ENCODE data around the gene FGD6. TPM values are rescaled to one million over a fixed set of nuclear protein-coding genes. Genes with fewer than 3 reads are reported as not detected.

The FGD6 gene
- total and polyA plus RNA-seq, 2 experiments from 2014 or later: 12.9 to 32.4 TPM

GRCh38 chr12:95238150-95238549 is 20.9 kb upstream of the FGD6 start:
- TF ChIP-seq JUNB (IDR thresholded peaks at IDR 0.05; ENCODE audit: unreplicated experiment): no peak
- no peak for TF ChIP-seq ZNF331 (CRISPR knock-in tag; IDR thresholded peaks at IDR 0.05; ENCODE audit: low read depth)
- TF ChIP-seq ETS1 (IDR thresholded peaks at IDR 0.05): no peak
- TF ChIP-seq STAT1 (IDR thresholded peaks at IDR 0.05; ENCODE audit: unreplicated experiment): no peak
- TF ChIP-seq, protein P1, sequence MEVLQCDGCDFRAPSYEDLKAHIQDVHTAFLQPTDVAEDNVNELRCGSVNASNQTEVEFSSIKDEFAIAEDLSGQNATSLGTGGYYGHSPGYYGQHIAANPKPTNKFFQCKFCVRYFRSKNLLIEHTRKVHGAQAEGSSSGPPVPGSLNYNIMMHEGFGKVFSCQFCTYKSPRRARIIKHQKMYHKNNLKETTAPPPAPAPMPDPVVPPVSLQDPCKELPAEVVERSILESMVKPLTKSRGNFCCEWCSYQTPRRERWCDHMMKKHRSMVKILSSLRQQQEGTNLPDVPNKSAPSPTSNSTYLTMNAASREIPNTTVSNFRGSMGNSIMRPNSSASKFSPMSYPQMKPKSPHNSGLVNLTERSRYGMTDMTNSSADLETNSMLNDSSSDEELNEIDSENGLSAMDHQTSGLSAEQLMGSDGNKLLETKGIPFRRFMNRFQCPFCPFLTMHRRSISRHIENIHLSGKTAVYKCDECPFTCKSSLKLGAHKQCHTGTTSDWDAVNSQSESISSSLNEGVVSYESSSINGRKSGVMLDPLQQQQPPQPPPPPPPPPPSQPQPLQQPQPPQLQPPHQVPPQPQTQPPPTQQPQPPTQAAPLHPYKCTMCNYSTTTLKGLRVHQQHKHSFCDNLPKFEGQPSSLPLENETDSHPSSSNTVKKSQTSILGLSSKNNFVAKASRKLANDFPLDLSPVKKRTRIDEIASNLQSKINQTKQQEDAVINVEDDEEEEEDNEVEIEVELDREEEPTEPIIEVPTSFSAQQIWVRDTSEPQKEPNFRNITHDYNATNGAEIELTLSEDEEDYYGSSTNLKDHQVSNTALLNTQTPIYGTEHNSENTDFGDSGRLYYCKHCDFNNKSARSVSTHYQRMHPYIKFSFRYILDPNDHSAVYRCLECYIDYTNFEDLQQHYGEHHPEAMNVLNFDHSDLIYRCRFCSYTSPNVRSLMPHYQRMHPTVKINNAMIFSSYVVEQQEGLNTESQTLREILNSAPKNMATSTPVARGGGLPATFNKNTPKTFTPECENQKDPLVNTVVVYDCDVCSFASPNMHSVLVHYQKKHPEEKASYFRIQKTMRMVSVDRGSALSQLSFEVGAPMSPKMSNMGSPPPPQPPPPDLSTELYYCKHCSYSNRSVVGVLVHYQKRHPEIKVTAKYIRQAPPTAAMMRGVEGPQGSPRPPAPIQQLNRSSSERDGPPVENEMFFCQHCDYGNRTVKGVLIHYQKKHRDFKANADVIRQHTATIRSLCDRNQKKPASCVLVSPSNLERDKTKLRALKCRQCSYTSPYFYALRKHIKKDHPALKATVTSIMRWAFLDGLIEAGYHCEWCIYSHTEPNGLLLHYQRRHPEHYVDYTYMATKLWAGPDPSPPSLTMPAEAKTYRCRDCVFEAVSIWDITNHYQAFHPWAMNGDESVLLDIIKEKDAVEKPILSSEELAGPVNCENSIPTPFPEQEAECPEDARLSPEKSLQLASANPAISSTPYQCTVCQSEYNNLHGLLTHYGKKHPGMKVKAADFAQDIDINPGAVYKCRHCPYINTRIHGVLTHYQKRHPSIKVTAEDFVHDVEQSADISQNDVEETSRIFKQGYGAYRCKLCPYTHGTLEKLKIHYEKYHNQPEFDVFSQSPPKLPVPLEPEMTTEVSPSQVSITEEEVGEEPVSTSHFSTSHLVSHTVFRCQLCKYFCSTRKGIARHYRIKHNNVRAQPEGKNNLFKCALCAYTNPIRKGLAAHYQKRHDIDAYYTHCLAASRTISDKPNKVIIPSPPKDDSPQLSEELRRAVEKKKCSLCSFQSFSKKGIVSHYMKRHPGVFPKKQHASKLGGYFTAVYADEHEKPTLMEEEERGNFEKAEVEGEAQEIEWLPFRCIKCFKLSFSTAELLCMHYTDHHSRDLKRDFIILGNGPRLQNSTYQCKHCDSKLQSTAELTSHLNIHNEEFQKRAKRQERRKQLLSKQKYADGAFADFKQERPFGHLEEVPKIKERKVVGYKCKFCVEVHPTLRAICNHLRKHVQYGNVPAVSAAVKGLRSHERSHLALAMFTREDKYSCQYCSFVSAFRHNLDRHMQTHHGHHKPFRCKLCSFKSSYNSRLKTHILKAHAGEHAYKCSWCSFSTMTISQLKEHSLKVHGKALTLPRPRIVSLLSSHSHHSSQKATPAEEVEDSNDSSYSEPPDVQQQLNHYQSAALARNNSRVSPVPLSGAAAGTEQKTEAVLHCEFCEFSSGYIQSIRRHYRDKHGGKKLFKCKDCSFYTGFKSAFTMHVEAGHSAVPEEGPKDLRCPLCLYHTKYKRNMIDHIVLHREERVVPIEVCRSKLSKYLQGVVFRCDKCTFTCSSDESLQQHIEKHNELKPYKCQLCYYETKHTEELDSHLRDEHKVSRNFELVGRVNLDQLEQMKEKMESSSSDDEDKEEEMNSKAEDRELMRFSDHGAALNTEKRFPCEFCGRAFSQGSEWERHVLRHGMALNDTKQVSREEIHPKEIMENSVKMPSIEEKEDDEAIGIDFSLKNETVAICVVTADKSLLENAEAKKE (CRISPR knock-in tag; IDR thresholded peaks at IDR 0.05): no peak
- H4K20me1 ChIP-seq (replicated peaks; ENCODE audit: insufficient read depth): peaks cover 10% of the 10 kb centered on the region; the same call in 1 of the 2 replicates
- H3K79me2 ChIP-seq (replicated peaks; ENCODE audit: insufficient read depth): peaks cover 86% of the 10 kb centered on the region
- no peaks in the 10 kb centered on the region; the same call in 1 of the 2 replicates for H3K36me3 ChIP-seq (ENCODE audit: insufficient read depth)
- H3K4me3 ChIP-seq: no peak overlapping the region
- no peak for DNase-seq (ENCODE audit: low spot score)
- Mint-ChIP-seq H3K36me3 (ENCODE audit: low read depth) (peaks cover 55% of the 10 kb centered on the region), H3K4me1 (0 out of 3 replicates have a peak, but pooled peaks cover 4% of the 10 kb centered on the region), H3K4me3 (no peak overlapping the region), H3K9me3 (peaks cover 22% of the 10 kb centered on the region), H3K27me3 (ENCODE audit: insufficient read depth, low read depth, poor library complexity) (peaks cover 3% of the 10 kb centered on the region), H3K27ac (no peak overlapping the region)
- no peaks in the 10 kb centered on the region for H3K9me2 ChIP-seq (ENCODE audit: insufficient read depth)
- no peak overlapping the region for H3K27ac ChIP-seq (ENCODE audit: low read depth)
- no peak overlapping the region for H2AFZ ChIP-seq
- ATAC-seq: no peak
- H3K4me1 ChIP-seq (ENCODE audit: insufficient read depth): no peaks in the 10 kb centered on the region
- no peak overlapping the region for H3K4me2 ChIP-seq
- H3F3A ChIP-seq (replicated peaks; ENCODE audit: low read depth): no peaks in the 10 kb centered on the region
- H3K27me3 ChIP-seq (ENCODE audit: insufficient read depth): no peaks in the 10 kb centered on the region
